Embryonic facial prominence (tissue), 1 donor: ENCODE results near the gene MAPK4.

ENCODE experiments used
- DNase-seq: peaks from one replicate; pipeline ENCODE4 v3.0.0-alpha.2; 2016; ENCODE audit errors: extremely low spot score

Gene MAPK4

DNA sequence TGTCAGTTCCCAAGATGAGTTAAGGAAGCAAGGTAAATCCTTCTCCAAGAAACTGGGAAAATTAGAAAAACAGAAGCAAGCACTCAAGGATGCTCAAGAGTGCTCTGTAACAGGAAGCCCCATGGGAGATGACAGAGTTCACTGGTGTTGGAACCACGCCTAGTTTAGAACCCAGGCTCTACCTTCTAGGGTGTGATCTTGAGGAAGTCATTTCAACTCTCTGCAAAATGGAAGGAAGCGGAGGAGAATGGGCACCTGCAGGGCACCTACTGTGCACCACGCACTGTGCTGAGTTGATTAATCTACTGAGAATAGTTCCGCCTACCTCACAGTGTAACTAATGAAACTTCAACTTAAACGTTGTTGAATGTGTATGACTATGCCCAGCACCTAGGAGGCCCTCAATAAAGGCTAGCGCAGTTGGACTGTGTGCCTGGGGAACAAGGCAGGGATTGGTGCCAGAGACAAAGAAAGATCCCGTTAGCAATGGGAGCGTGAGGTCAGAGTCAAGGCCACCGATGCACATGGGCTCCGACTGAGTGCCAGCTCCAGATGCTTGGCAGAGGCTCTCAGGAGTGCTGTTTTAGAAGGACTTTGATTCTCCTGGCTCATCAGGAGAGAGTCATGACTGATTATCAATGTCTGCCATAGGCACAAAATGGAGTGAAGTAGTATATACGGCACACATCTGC lies 93.7 kb downstream of the MAPK4 start:
- DNase-seq, result no peak

DNA sequence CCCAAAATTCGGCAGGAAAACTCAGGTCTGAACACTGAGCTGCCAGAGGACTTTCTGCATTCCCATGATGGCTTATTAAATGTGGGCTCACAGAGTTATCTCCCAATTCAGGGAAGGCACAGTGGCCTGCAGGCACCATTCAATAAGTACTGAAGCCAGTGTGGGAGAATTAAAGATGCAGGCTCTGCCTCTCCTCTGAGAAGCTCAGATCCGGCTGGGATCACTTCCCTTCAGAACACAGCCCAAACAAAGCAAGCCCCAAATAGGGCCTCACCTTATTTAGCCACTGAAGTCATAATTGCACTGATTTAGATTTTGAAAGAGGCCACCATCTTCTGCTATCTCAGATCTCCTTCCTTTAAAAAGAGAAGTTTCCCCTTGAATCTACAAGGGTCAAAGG lies 94.3 kb downstream of the MAPK4 start:
- DNase-seq, result no peak

DNA sequence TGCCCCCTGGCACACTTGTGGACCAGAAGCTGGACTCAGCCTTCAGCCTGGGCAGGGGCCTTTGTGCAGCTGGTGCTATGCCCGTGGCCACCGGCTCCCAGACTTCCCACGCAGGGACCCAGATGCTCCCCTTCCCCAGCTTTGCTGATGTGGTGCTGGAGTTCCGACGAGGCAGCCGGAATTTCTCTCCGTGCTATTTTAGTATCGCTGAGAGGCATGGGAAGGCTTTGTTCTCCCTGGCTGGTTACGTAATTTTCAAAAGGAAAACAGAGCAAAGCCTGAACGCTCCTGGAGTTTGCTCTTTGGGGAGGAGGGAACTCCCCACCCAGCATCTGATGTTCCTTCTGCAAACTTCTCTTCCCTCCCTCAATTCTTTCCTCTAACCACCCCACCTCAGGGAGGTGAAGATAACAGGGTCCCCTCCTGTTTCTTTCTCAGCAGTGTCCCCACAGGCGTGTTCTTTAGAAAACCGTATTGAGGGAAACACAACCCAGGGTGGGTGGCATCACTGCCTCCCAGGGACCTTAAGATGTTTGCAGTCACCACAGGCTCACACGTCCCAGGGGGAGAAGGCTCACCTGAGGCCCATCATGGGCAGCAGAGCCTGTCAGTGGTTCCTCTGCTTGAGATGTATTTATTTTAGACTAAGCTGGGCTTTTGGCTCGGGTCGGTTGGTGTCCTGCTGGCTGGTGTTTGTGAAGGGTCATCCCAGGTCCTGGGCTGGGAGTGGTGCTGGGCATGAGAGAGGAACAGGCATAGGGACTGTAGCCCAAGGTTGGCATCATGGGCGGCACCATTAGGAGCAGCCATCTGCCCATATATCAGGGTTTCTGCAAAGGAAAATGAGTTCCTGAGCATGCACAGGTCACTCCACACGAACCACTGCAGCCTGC lies 95.0 kb downstream of the MAPK4 start:
- DNase-seq, result no peak

DNA sequence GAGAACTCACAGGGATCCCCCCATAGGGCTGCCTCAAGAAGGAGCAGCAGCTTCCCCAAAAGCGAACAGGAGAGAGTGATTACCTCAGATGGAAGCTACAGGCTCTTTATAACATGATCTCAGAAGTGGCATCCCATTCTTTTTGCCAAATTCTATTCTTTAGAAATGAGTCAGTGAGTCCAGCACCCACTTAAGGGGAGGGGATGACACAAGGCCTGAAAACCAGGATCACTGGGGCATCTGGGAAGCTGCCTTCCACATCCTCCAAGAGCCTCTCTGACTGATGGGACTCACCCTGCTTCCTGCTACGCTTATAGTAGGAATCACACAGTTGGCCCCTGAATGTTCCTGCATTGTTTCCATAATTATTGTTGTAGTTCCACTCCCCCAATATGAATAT lies 96.5 kb downstream of the MAPK4 start:
- no peak for DNase-seq

DNA sequence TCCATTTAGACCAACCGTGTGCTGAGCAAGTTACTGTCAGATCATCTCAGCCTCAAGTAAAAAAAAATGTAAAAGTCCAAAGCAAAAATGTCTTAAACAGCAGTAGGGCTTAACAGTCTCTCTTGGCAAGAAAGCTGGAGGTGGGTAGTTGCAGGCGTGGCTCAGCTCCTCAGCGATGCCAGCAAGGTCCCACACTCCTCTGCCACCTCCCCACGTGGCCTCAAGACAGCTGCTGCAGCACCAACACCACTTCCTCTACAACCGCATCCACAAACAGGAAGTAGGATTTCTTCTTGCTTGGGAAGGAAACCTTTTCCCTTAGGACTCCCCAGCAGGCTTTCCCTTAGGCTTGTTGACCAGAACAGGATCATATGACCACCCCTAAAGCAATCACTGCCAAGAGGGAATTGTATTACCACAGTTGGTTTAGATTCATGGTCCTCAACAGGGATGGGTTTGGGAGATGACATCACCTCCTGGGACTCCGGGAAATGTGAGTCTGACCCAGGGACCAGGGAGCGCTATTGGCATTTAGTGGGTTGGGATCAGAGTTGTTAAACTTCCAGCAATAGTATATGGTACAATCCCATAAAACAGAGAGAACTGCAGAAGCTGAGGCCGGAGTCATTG lies 97.1 kb downstream of the MAPK4 start:
- DNase-seq, result no peak

DNA sequence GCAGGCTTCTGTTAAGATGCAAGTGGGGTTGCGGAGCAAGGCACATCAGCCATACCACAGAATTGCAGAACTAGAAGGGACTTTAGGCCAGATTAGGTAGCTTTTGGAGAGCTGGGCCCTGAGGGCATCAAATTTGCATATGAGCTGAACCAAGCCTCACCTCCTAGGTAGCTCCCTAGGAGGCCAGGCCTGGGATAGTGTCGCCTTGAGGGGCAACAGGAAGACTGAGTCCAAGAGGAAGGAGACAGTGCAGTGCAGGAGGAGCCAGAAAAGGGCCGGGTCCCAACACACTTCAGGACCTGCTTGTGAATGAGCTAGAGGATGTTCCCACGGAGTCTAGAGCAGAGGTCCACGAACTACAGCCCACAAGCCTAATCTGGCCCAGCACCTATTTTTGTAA lies 98.7 kb downstream of the MAPK4 start:
- DNase-seq, result no peak

DNA sequence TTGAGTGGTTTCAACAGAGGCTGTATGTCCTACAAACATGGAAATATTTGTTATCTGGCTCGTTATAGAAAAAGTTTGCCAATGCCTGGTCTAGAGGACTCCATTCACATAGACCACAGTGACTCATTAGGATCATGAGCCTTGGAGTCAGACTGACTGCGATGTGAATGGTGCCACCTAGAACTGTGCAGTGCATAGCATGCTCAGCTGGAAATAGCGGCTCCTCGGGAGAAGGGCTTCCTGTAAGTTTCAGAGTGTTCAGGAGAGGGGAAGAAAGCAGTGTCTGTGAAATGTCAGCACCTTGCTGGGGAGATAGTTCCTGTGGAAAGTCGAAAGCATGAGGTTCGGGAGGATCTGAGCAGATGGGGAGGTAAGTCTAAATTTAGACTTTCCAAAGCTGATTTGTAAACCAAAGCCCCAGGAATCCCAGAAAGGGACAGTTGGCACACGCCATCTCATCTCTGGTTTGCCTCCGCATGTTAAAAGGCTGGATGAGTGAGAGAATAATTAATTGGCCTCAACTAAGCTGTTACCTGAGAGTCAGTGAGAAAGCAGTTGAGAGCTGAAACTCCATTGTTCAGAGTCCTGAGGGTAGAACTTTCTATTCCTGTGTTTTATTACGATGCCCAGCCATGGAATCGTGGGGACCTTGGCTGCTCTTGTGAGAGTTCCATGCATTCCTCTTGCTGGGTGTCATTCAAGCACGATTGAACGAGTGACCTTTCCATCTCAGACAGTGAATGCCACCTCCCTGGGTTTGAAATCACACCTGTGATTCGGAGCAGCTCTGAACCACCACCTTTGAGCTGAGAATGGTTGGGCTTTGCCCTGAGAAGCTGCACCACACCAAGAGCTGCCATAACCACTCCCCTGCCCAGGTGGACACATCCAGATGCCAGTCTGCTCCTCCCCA lies 99.5 kb downstream of the MAPK4 start:
- no peak for DNase-seq

DNA sequence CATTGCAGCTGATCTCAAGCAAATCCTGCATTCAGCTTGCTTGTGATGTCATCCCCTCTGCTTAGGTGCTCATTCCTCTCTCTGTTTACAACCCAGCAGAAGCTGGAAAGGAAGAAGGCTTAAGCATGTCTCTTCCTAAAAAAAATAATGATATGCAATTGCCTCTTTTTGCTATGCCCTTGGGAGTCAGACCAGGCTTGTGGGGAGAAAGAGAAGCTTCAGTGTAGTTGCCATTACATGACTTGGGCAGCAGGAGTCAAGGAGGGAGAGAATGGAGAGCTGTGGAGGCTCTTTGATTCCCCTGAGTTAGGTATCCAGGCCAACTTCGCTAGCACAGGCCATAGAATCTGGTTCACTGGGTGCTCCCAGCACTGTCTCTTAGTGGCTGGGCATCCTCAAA lies 101.1 kb downstream of the MAPK4 start:
- no peak for DNase-seq

DNA sequence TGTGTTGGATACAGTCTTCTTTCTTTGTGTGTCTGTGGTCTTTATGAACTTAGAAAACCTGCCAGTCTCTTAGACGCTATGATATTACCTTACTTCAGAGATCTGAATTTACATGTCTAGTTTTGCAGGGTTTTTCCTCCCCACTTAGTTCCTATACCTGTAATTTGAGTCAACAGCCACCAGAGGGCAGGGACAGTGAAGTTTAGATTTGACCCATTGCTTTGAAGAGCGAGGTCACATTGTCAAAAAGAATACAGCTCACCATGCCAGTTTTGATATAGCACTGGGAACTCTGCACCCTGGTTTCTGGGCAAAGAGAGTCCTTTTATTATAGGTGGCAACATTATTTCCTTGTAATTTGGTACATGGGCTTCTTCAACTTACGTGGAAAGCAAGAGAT lies 102.3 kb downstream of the MAPK4 start:
- DNase-seq, result no peak

DNA sequence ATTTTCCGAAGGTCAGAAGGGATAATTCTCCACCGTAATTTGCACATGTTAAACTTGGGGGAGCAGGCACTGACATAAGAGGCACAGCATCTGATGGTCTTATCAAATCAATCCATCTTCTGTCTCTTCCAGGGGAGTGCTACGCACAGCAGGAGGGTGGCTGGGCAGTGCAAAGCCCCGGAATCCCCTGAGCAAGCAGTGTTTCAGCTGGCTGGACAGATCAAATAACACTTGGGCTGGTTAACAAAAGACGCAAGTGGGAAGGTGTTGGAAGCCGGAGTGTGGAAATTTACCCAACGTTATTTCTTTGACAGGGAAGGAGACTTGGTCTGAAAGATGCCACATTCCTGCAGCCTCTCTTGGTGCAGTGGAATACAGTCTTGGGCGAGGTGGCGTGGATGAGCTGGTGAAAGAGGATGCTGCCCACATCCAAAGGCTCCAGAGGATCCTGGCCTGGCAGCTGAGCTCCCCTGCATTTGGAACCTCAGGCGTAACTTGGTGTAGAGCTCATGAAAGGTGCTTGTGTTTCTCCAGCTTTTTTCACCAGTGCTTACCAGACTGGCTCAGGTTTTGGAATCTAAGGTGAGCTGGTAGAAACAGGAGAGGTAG lies 103.0 kb downstream of the MAPK4 start:
- DNase-seq, result no peak

DNA sequence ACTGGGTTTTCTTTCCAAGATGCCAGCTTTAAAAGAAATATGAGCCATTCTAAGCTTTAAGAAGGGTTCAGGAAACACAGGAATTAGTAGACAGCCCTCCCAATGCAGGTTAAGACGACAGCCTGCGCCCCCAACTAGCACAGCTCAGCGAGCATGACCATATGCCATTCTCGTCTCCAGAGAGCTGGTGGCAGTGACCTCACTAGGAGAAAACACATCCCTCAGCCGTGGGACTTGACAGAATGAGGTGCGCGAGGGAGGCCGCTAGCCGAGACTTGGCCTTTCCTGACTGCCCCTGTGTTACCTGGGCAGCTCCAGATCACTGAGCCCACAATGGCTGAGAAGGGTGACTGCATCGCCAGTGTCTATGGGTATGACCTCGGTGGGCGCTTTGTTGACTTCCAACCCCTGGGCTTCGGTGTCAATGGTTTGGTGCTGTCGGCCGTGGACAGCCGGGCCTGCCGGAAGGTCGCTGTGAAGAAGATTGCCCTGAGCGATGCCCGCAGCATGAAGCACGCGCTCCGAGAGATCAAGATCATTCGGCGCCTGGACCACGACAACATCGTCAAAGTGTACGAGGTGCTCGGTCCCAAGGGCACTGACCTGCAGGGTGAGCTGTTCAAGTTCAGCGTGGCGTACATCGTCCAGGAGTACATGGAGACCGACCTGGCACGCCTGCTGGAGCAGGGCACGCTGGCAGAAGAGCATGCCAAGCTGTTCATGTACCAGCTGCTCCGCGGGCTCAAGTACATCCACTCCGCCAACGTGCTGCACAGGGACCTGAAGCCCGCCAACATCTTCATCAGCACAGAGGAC lies 103.9 kb downstream of the MAPK4 start:
- DNase-seq, result no peak

DNA sequence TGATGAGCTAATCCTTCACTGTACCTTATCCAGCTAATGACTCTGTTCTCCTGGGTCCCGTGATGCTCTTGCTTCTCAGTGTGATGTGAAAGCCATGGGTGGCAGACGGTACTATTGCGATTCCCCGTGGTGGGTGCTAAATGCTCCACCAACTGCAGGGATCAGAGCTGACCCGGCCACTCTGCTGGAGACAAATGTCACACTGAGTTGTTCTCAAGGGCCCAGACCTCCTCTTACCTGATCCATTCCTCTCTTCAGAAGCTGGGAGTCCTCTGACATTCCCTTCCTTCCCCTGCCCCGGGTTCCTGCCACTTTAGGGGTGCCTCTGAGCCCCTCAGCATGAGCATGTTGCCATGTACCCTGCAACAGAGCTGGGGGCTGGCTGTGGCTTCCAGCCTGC lies 105.1 kb downstream of the MAPK4 start:
- no peak for DNase-seq

DNA sequence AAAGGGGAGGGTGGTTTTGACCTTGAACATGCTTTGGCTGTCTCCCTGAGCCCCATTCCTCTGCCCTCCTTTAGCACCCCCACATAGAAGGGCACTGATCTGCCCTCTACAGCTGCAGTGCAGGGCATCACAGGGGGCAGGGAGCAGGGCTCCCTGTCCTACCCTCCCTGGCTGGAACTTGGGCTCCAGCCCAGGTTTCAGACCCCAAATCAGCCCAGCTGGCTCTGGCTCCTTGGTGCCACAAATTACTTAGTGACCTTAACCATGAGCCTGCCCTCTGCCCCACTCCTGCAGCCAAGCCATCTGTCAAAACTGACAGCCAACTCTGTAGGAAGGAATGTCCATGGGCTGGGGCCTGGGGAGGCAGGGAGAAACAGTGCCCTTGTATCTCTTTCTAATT lies 105.6 kb downstream of the MAPK4 start:
- DNase-seq, result no peak

DNA sequence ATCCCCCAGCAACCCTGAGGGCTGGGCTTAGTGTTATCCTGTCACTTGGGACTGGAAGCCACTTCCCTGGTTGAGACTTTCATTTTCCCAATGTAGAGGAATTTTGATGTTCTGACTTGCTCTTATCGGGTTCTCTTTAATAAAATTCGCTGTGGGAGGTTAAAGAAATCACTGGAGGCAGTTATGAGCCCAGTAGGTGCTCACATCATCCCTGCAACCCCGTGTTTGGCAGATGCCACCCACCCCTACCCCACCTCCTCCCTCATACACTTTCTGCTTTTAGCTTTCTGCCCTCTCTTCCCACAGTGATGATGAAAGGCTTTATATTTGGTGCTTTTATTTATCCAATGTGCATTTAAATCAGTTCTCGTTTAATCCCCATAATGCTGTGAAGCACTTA lies 106.6 kb downstream of the MAPK4 start:
- no peak for DNase-seq

DNA sequence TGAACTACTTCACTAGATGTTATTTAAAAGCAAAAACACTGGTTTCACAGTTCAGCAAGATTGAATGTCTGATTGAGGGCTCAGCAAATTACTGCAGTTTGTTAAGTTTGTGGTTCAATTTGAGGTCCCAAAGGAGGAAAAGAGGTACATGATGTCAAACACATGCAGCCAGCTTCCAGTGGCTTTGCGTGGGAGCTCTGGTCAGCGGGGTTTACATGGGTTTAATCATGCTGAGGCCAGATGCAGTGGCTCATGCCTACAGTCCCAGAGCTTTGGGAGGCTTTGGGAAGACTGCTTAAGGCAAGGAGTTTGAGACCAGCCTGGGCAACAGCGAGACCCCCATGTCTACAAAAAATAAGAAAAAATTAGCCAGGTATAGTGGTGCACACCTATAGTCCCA lies 111.5 kb downstream of the MAPK4 start:
- no peak for DNase-seq

DNA sequence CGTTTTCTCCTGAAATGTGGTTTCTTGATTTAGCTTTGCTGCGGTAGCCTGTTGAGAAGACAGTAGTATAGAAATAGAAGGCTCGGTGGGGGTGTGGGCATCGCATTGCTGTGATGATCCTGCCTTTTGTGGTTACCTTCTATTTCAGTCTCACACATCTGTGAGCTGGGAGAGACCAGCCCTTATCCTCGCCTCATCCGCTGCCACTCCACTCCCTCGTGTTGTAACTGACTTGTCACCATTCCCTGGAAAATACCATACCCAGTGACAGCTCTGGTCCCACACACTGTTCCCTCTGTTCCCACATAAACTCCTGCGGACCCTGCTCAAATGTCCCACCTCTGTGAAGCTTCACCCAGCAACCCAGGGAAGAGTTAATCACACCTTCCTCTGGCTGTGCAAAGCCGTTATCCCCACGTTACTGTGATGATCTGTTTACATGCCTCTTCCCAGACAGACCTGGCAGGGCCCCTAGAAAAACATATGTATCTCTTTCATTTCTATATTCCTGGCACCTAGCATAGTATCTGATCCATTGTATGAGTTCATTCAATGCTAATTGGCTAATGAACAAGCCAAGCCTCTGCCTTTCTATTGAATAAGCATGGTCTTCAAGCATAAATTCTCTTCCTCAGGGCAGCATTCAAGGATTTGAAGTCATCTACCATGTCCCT lies 114.6 kb downstream of the MAPK4 start:
- no peak for DNase-seq

DNA sequence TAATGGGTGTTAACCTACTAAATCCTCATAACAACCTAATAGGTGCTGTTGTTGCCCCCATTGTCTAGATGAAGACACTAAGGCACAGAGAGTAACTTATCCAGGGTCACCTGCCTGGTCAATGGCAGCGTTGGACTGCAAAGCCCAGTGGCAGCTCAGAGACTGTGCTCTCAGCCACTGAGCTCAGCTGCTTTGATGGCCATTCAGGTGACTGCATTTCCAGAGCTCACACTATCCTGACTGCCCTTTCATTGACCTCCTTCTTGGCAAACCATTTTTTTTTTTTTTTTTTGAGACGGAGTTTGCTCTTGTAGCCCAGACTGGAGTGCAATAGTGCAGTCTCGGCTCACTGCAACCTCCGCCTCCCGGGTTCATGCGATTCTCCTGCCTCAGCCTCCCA lies 115.2 kb downstream of the MAPK4 start:
- no peak for DNase-seq

DNA sequence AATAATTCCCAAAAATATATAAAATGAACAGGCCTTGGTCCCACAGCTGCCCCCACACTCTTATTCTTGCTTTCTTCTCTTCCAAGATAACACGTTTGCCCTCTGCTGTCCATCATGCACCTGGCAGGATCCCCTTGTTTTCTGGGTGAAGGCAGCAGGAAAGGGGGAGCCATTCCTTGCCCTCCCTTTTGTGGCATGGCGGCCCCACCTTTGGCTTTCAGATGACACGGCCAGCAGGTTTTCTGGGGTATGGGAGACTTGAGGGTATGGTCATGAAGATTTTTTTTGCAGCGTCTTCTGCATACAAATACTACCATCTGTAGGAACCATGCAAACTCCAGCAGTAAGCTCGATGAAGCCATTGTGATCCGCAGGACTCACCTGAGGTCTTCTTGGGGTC lies 118.8 kb downstream of the MAPK4 start:
- no peak for DNase-seq

DNA sequence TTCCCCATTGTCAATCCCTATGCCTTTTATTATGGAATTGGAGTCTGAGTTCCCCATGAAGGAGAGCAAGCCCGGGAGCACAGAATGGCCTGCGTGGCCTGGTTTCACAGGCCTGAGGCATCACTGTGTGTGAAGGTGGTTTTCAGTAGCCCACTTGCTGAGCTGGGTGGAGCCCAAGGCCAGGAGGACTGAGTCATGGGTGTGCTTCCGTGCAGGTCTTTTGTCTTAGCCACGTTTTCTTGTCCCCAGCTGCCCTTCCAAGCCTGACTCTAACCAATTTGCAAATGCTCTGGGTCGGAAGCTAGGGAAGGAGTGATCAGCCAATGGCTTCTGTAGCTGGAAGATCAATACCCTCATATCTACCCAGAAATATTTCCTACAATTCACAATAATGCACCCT lies 119.2 kb downstream of the MAPK4 start:
- DNase-seq, result no peak

DNA sequence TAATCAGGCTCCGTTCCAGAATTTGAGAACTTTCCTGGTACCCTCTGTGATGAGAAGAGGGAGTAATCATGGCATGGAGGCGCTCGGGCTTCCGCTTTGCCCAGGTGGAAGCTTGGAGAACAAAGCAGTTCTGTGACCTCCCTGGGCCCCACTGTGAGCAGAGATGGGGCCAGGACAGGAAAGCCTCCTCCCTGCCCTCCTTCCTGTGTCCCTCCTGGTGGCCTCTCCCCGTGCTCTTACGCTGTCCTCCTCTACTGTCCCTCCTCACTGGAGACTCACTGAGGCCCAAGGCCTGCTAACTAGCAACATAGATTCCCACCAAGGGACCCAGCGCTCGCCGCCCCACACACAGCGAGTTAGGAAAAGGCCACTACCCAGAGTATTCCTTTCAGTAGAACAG lies 119.8 kb downstream of the MAPK4 start:
- DNase-seq, result no peak
